GM12892 (cell line): Measurements from ENCODE around the gene GALNT14.

Experiments used
- POLR2A ChIP-seq: IDR thresholded peaks from 2 replicates; pipeline ENCODE4 v1.6.1; 2011; ENCODE audit warnings: low read depth, low read length, control low read depth
- POLR2AphosphoS5 ChIP-seq: IDR thresholded peaks from 2 replicates; pipeline ENCODE4 v1.6.1; 2011; ENCODE audit warnings: low read depth, low read length, control low read depth

GRCh38 chr2:31004257-31004656 is 134.0 kb downstream of the GALNT14 start:
- no peak for TF ChIP-seq POLR2A
- TF ChIP-seq POLR2AphosphoS5: no peak
